HepG2 (cell line): ENCODE results near the gene FARSB. TPM values are rescaled to one million over a fixed set of nuclear protein-coding genes. Genes with fewer than 3 reads are reported as not detected.

Experiments used
- AGO1 ChIP-seq: fragments of 200-400 bp; formaldehyde crosslinking; IDR thresholded peaks from 2 replicates; pipeline ENCODE4 v1.6.1; 2017; ENCODE audit warnings: mild to moderate bottlenecking, low read depth, low read length, moderate library complexity; ENCODE audit not compliant: poor library complexity, severe bottlenecking
- ATM ChIP-seq: fragments of 450-650 bp; IDR thresholded peaks from 2 replicates; pipeline ENCODE4 v1.7.1; 2017; ENCODE audit warnings: mild to moderate bottlenecking, borderline replicate concordance
- CBX1 ChIP-seq: IDR thresholded peaks from one replicate; pipeline ENCODE4 v1.6.1; 2016; ENCODE audit warnings: antibody characterized with exemption, low read depth
- CEBPB ChIP-seq: IDR thresholded peaks from 2 replicates; pipeline ENCODE4 v1.6.1; 2011; ENCODE audit warnings: low read depth, low read length, improper control_type of control experiment, borderline replicate concordance
- E2F5 ChIP-seq: sonication (generic); formaldehyde crosslinking; conservative IDR thresholded peaks from 2 replicates; pipeline ENCODE4 v1.4.0; 2020; ENCODE audit warnings: missing genetic modification reagents
- GATAD2A ChIP-seq: IDR thresholded peaks from 2 replicates; pipeline ENCODE4 v1.6.1; 2016
- HIC2 ChIP-seq: sonication (generic); formaldehyde crosslinking; IDR thresholded peaks from 2 replicates; pipeline ENCODE4 v1.9.0; 2022; ENCODE audit warnings: low read depth, missing genetic modification reagents
- HIVEP1 ChIP-seq: sonication (generic); formaldehyde crosslinking; IDR thresholded peaks from 2 replicates; pipeline ENCODE4 v1.4.0; 2020; ENCODE audit warnings: mild to moderate bottlenecking, missing genetic modification reagents
- HNF4G ChIP-seq, 2 experiments: sonication (generic) in 1 of 2; formaldehyde crosslinking in 1 of 2; IDR thresholded peaks; 2 replicates each; pipeline versions ENCODE4 v1.4.0 to v1.6.1; 2011 to 2020; ENCODE audit warnings: borderline replicate concordance in 2 of 2, low read depth in 2 of 2, mild to moderate bottlenecking in 2 of 2, low read length in 1 of 2, missing genetic modification reagents in 1 of 2, moderate library complexity in 1 of 2
- HNRNPLL ChIP-seq: fragments of 200-400 bp; formaldehyde crosslinking; IDR thresholded peaks from 2 replicates; pipeline ENCODE4 v1.6.1; 2017; ENCODE audit warnings: mild to moderate bottlenecking, low read depth, low read length; ENCODE audit not compliant: poor library complexity, severe bottlenecking
- HNRNPUL1 ChIP-seq: fragments of 200-400 bp; formaldehyde crosslinking; IDR thresholded peaks from 2 replicates; pipeline ENCODE4 v1.6.1; 2017; ENCODE audit warnings: low read depth, mild to moderate bottlenecking, low read length, moderate library complexity
- KLF15 ChIP-seq: sonication (generic); formaldehyde crosslinking; IDR thresholded peaks from 2 replicates; pipeline ENCODE4 v1.8.1; 2023; ENCODE audit warnings: borderline replicate concordance, mild to moderate bottlenecking, inconsistent platforms, missing genetic modification reagents, mixed read lengths
- KLF9 ChIP-seq: IDR thresholded peaks from 2 replicates; pipeline ENCODE4 v1.6.1; 2016; ENCODE audit warnings: low read depth
- MZF1 ChIP-seq: sonication (generic); formaldehyde crosslinking; IDR thresholded peaks from 2 replicates; pipeline ENCODE4 v1.8.1; 2023; ENCODE audit warnings: mild to moderate bottlenecking, missing genetic modification reagents, borderline replicate concordance
- NFRKB ChIP-seq: fragments of 450-650 bp; IDR thresholded peaks from 2 replicates; pipeline ENCODE4 v1.6.1; 2017
- PCBP2 ChIP-seq: fragments of 200-400 bp; formaldehyde crosslinking; optimal IDR thresholded peaks from 2 replicates; pipeline ENCODE3; 2018; ENCODE audit warnings: low read length, low read depth; ENCODE audit not compliant: poor library complexity, severe bottlenecking
- PRDM4 ChIP-seq: sonication (generic); formaldehyde crosslinking; IDR thresholded peaks from 2 replicates; pipeline ENCODE4 v1.9.0; 2021; ENCODE audit warnings: missing genetic modification reagents, borderline replicate concordance
- SNRNP70 ChIP-seq: fragments of 200-400 bp; formaldehyde crosslinking; IDR thresholded peaks from 2 replicates; pipeline ENCODE4 v1.6.1; 2017; ENCODE audit warnings: mild to moderate bottlenecking, low read depth, low read length, moderate library complexity
- ZBTB38 ChIP-seq: sonication (generic); formaldehyde crosslinking; IDR thresholded peaks from 2 replicates; pipeline ENCODE4 v1.5.1; 2020; ENCODE audit warnings: mild to moderate bottlenecking, missing genetic modification reagents
- ZFP62 ChIP-seq: sonication (generic); formaldehyde crosslinking; IDR thresholded peaks from 2 replicates; pipeline ENCODE4 v1.4.0; 2020; ENCODE audit warnings: missing genetic modification reagents
- ZMAT3 ChIP-seq: sonication (generic); formaldehyde crosslinking; conservative IDR thresholded peaks from 2 replicates; pipeline ENCODE4 v1.7.0; 2021; ENCODE audit warnings: missing genetic modification reagents
- ZNF256 ChIP-seq: sonication (generic); formaldehyde crosslinking; conservative IDR thresholded peaks from 2 replicates; pipeline ENCODE4 v1.4.0; 2020; ENCODE audit warnings: missing genetic modification reagents
- ZNF451 ChIP-seq: sonication (generic); formaldehyde crosslinking; IDR thresholded peaks from 2 replicates; pipeline ENCODE4 v1.5.0; 2020; ENCODE audit warnings: mild to moderate bottlenecking, missing genetic modification reagents
- ZNF550 ChIP-seq: sonication (generic); formaldehyde crosslinking; IDR thresholded peaks from 2 replicates; pipeline ENCODE4 v1.4.0; 2020; ENCODE audit warnings: mild to moderate bottlenecking, missing genetic modification reagents, borderline replicate concordance
- ZNF614 ChIP-seq: IDR thresholded peaks from 2 replicates; pipeline ENCODE4 v1.6.1; 2018; ENCODE audit warnings: missing biosample characterization, missing genetic modification reagents, inconsistent platforms, borderline replicate concordance
- ZNF644 ChIP-seq: IDR thresholded peaks from 2 replicates; pipeline ENCODE4 v1.6.1; 2016; ENCODE audit warnings: low read depth
- polyA plus RNA-seq, 8 experiments: library from polyadenylated mRNA; depleted of rRNA in 3 of 8; stranded (reverse) in 7 of 8; unstranded in 1 of 8; fragments of >200 nt; fragmentation: Illumina TruSeq in 4 of 8; extraction: Trizol in 4 of 8; gene quantifications; 2 replicates each; pipeline versions ENCODE4 v1.2.1 to v1.2.3, GENCODE V29; 2011 to 2016; ENCODE audit warnings: low read depth in 4 of 8, missing spikeins in 1 of 8, mixed read lengths in 1 of 8; ENCODE audit not compliant: insufficient read depth in 1 of 8
- total RNA-seq, 5 experiments: library from RNA; depleted of rRNA; stranded (reverse); fragments of >200 nt; fragmentation: Illumina TruSeq; extraction: Trizol; gene quantifications; 2 replicates each; pipeline ENCODE4 v1.2.3, GENCODE V29; 2016; ENCODE audit warnings: low read depth in 1 of 5

FARSB gene
- total and polyA plus RNA-seq, 2 of the 13 experiments (the other 11 are each of a cell fraction or from before 2014, with no cell fraction given) = 23.3 to 45.9 TPM

- TF ChIP-seq PRDM4 (CRISPR knock-in tag) = no peak
- TF ChIP-seq HNF4G (IDR thresholded peaks at IDR 0.05; ENCODE audit: borderline replicate concordance, low read depth, low read length) = peak; percentile 37; the same call in 1 of the 2 replicates
- TF ChIP-seq HNF4G (CRISPR knock-in tag; IDR thresholded peaks at IDR 0.05; ENCODE audit: borderline replicate concordance, low read depth) = no peak
- peak; percentile 19; the same call in 1 of the 2 replicates for TF ChIP-seq GATAD2A
- TF ChIP-seq ZNF614 (CRISPR knock-in tag) = peak; percentile 61; the same call in 1 of the 2 replicates
- no peak for TF ChIP-seq CEBPB
- no peak for TF ChIP-seq ZMAT3 (CRISPR knock-in tag)
- peak; percentile 70; the same call in 1 of the 2 replicates for TF ChIP-seq HIVEP1
- TF ChIP-seq CBX1 = no peak
- TF ChIP-seq KLF9 (CRISPR knock-in tag) = no peak; the same call in none of the 2 replicates
- no peak for TF ChIP-seq SNRNP70
- TF ChIP-seq ZNF256 (CRISPR knock-in tag) = no peak; the same call in 1 of the 2 replicates
- peak; percentile 64; the same call in 1 of the 2 replicates for TF ChIP-seq E2F5 (CRISPR knock-in tag)
- no peak for TF ChIP-seq PCBP2
- peak; percentile 74 for TF ChIP-seq AGO1
- peak; percentile 73 for TF ChIP-seq HNRNPLL
- TF ChIP-seq ZNF550 = peak; percentile 56; the same call in 1 of the 2 replicates
- peak; percentile 59; the same call in 1 of the 2 replicates for TF ChIP-seq KLF15
- TF ChIP-seq HIC2 (CRISPR knock-in tag) = peak; percentile 78
- TF ChIP-seq ZBTB38 (CRISPR knock-in tag) = peak; percentile 83
- 0 out of 2 replicates have a peak, but pooled peaks have one; percentile 19 for TF ChIP-seq MZF1 (CRISPR knock-in tag)
- no peak for TF ChIP-seq ATM
- 0 out of 2 replicates have a peak, but pooled peaks have one; percentile 70 for TF ChIP-seq ZNF451
- TF ChIP-seq HNRNPUL1 = no peak
- TF ChIP-seq ZFP62 = no peak
- TF ChIP-seq ZNF644 (CRISPR knock-in tag) = no peak
- no peak for TF ChIP-seq NFRKB
Observed at GRCh38 chr2:222655787-222656525, at the start of gene FARSB (continued).
